Right hindlimb (tissue), 1 donor: ENCODE data around the gene AKAP12.

Experiments used
- DNase-seq: peaks from one replicate; pipeline ENCODE4 v3.0.0-alpha.2; 2018

Gene AKAP12

GRCh38 chr6:151240036-151240685 is 394 bp downstream of the AKAP12 start:
- peak; percentile 90 for DNase-seq

GRCh38 chr6:151240791-151241642 is 1.2 kb downstream of the AKAP12 start:
- DNase-seq: peak; percentile 66

- DNase-seq: no peak
Observed at GRCh38 chr6:151241853-151242252, 2.1 kb downstream of the AKAP12 start.

- no peak for DNase-seq
Observed at GRCh38 chr6:151242420-151242861, 2.7 kb downstream of the AKAP12 start.

- no peak for DNase-seq
Observed at GRCh38 chr6:151243481-151243880, 3.7 kb downstream of the AKAP12 start.

GRCh38 chr6:151247490-151247889 is 7.7 kb downstream of the AKAP12 start:
- no peak for DNase-seq

- no peak for DNase-seq
Observed at GRCh38 chr6:151248295-151248694, 8.5 kb downstream of the AKAP12 start.

- no peak for DNase-seq
Observed at GRCh38 chr6:151252634-151253033, 12.9 kb downstream of the AKAP12 start.

GRCh38 chr6:151254451-151255081 is 14.8 kb downstream of the AKAP12 start:
- DNase-seq: no peak

GRCh38 chr6:151255811-151256210 is 16.0 kb downstream of the AKAP12 start:
- DNase-seq: no peak

- DNase-seq: peak; percentile 51
Observed at GRCh38 chr6:151257985-151258445, 18.2 kb downstream of the AKAP12 start.

- no peak for DNase-seq
Observed at GRCh38 chr6:151260205-151260604, 20.4 kb downstream of the AKAP12 start.

GRCh38 chr6:151263035-151263434 is 23.3 kb downstream of the AKAP12 start:
- no peak for DNase-seq

GRCh38 chr6:151263967-151264366 is 24.2 kb downstream of the AKAP12 start:
- peak; percentile 71 for DNase-seq

GRCh38 chr6:151265282-151265681 is 25.5 kb downstream of the AKAP12 start:
- no peak for DNase-seq

GRCh38 chr6:151269321-151269995 is 29.7 kb downstream of the AKAP12 start:
- DNase-seq: no peak

GRCh38 chr6:151275121-151275520 is 35.4 kb downstream of the AKAP12 start:
- no peak for DNase-seq

- DNase-seq: no peak
Observed at GRCh38 chr6:151275566-151275965, 35.8 kb downstream of the AKAP12 start.

- no peak for DNase-seq
Observed at GRCh38 chr6:151276112-151276740, 36.5 kb downstream of the AKAP12 start.

- DNase-seq: no peak
Observed at GRCh38 chr6:151279891-151280290, 40.1 kb downstream of the AKAP12 start.

GRCh38 chr6:151280859-151281258 is 41.1 kb downstream of the AKAP12 start:
- no peak for DNase-seq

- no peak for DNase-seq
Observed at GRCh38 chr6:151284012-151284411, 44.2 kb downstream of the AKAP12 start.
